Breast epithelium (tissue), 4 donors: Measurements from ENCODE around the gene ATP2A1. TPM values are rescaled to one million over a fixed set of nuclear protein-coding genes. Genes with fewer than 3 reads are reported as not detected.
A peak's percentile ranks its signal among the peaks of the same experiment; 100 is the strongest.
"Not testable (repeated sequence)": the region's sequence is repeated elsewhere in the genome, so short reads cannot be mapped to it uniquely, and the experiment has no call there.

Experiments
- DNase-seq, 2 donors: peaks; one replicate each; pipeline ENCODE4 v3.0.0-alpha.2; 2019; ENCODE audit warnings: low spot score in 2 of 2
- H3K27ac ChIP-seq, 2 donors: fragments of 200-600 bp; sonication (generic) in 1 of 2; one replicate each; pipeline ENCODE4 v1.5.1; 2016 to 2019; ENCODE audit warnings: mild to moderate bottlenecking in 1 of 2
- H3K27me3 ChIP-seq, 2 donors: fragments of 200-600 bp; sonication (generic) in 1 of 2; one replicate each; pipeline versions ENCODE4 v1.5.1 to v1.6.0; 2017 to 2019; ENCODE audit warnings: control low read depth in 1 of 2, mild to moderate bottlenecking in 1 of 2
- H3K36me3 ChIP-seq: fragments of 200-600 bp; one replicate; pipeline ENCODE4 v1.5.1; 2019
- H3K4me1 ChIP-seq, 2 donors: fragments of 200-600 bp; sonication (generic); one replicate each; pipeline ENCODE4 v1.5.1; 2016 to 2019; ENCODE audit warnings: control low read depth in 1 of 2
- H3K4me3 ChIP-seq, 3 donors: fragments of 200-600 bp; sonication (generic); 1 replicate in 2 of 3; 2 replicates in 1 of 3; pipeline ENCODE4 v1.5.1; 2016 to 2019; ENCODE audit warnings: mild to moderate bottlenecking in 3 of 3, moderate library complexity in 2 of 3
- H3K9me3 ChIP-seq, 2 donors: fragments of 200-600 bp; sonication (generic) in 1 of 2; one replicate each; pipeline ENCODE4 v1.5.1; 2016 to 2019; ENCODE audit warnings: control low read depth in 1 of 2
- CTCF ChIP-seq, 3 donors: fragments of 450-650 bp; IDR thresholded peaks; one replicate each; pipeline ENCODE4 v1.5.1; 2016 to 2017; ENCODE audit warnings: antibody characterized with exemption in 3 of 3, mild to moderate bottlenecking in 3 of 3, moderate library complexity in 3 of 3
- POLR2A ChIP-seq: fragments of 450-650 bp; IDR thresholded peaks from one replicate; pipeline ENCODE4 v1.6.1; 2016; ENCODE audit warnings: antibody characterized with exemption, mild to moderate bottlenecking, moderate library complexity
- POLR2AphosphoS5 ChIP-seq, 3 donors: sonication (generic); formaldehyde crosslinking; IDR thresholded peaks; one replicate each; pipeline ENCODE4 v1.6.1; 2017; ENCODE audit warnings: antibody characterized with exemption in 3 of 3
- intact Hi-C: fragments of 100-400 bp; cut with DNase I; formaldehyde crosslinking; loops from one replicate; pipeline ENCODE4 v1.15.1; 2023; ENCODE audit warnings: low total_unique reads
- total RNA-seq, 3 donors: library from RNA; depleted of rRNA; stranded (reverse); fragments of >200 nt; gene quantifications; one replicate each; pipeline ENCODE4 v1.1.0, GENCODE V29; 2016

Gene ATP2A1
- total RNA-seq, 3 donors from 2014 or later = 0.15 to 0.48 (median 0.33) TPM

GRCh38 chr16:28938721-28939120, 60.4 kb downstream of the ATP2A1 start:
- Histone ChIP-seq H3K27me3 (no peaks in the 10 kb centered on the region), H3K9me3 (no peaks in the 10 kb centered on the region), H3K27ac (no peak overlapping the region), H3K4me1 (no peaks in the 10 kb centered on the region), H3K4me3 (no peak overlapping the region), H3K36me3 (no peaks in the 10 kb centered on the region)
- no peak for DNase-seq
- no peak for TF ChIP-seq POLR2AphosphoS5 (IDR thresholded peaks at IDR 0.05)
- intact Hi-C loops = no loop called here

- DNase-seq, H3K27me3 ChIP-seq, H3K27ac ChIP-seq, H3K36me3 ChIP-seq, H3K4me3 ChIP-seq, intact Hi-C loops, H3K9me3 ChIP-seq, H3K4me1 ChIP-seq: not testable (repeated sequence)
Observed at GRCh38 chr16:28939825-28940224, 61.5 kb downstream of the ATP2A1 start.

GRCh38 chr16:28943281-28943680, 65.0 kb downstream of the ATP2A1 start:
- H3K9me3 ChIP-seq = no peaks in the 10 kb centered on the region
- no peaks in the 10 kb centered on the region for H3K4me1 ChIP-seq
- H3K27ac ChIP-seq = no peak overlapping the region
- no peak overlapping the region for H3K4me3 ChIP-seq
- H3K27me3 ChIP-seq = no peaks in the 10 kb centered on the region
- intact Hi-C loops = no loop called here
- TF ChIP-seq CTCF (IDR thresholded peaks at IDR 0.05) (no peak), POLR2A (no peak), POLR2AphosphoS5 (IDR thresholded peaks at IDR 0.05) (no peak)
- DNase-seq = no peak
- H3K36me3 ChIP-seq = no peaks in the 10 kb centered on the region

- no peak overlapping the region for H3K4me3 ChIP-seq
- TF ChIP-seq POLR2A (no peak), CTCF (IDR thresholded peaks at IDR 0.05) (no peak), POLR2AphosphoS5 (IDR thresholded peaks at IDR 0.05) (no peak)
- no peaks in the 10 kb centered on the region for H3K27me3 ChIP-seq
- no peak for DNase-seq
- H3K27ac ChIP-seq = no peak overlapping the region
- intact Hi-C loops = no loop called here
- no peaks in the 10 kb centered on the region for H3K36me3 ChIP-seq
- H3K4me1 ChIP-seq = peaks cover 0 to 3% of the 10 kb centered on the region in 2 donors
- no peaks in the 10 kb centered on the region for H3K9me3 ChIP-seq
Observed at GRCh38 chr16:28946681-28947080, 68.4 kb downstream of the ATP2A1 start.

- TF ChIP-seq CTCF (IDR thresholded peaks at IDR 0.05) (no peak), POLR2AphosphoS5 (IDR thresholded peaks at IDR 0.05) (peak; percentile 50 to 85 (median 74)), POLR2A (peak; percentile 19)
- H3K9me3 ChIP-seq = no peaks in the 10 kb centered on the region
- intact Hi-C loops = no loop called here
- no peaks in the 10 kb centered on the region for H3K36me3 ChIP-seq
- peak within 1 kb of the TSS; percentile 89 to 96 (median 90) for H3K4me3 ChIP-seq
- no peaks in the 10 kb centered on the region for H3K27me3 ChIP-seq
- H3K27ac ChIP-seq = peak within 1 kb of the TSS; percentile 78 to 91
- H3K4me1 ChIP-seq = peaks cover 0 to 9% of the 10 kb centered on the region in 2 donors
- peak; percentile 100 for DNase-seq
Observed at GRCh38 chr16:28950648-28951409, 72.5 kb downstream of the ATP2A1 start, which contains the start of gene NFATC2IP. TSS of gene NFATC2IP (plus strand) at chr16:28950937. CDS start at chr16:28951012, 75 bp downstream.

GRCh38 chr16:28951410-28951943, 73.2 kb downstream of the ATP2A1 start:
- H3K36me3 ChIP-seq = no peaks in the 10 kb centered on the region
- TF ChIP-seq CTCF (IDR thresholded peaks at IDR 0.05) = no peak
- no peak for TF ChIP-seq POLR2AphosphoS5 (IDR thresholded peaks at IDR 0.05)
- TF ChIP-seq POLR2A = no peak
- no peak for DNase-seq
- peaks cover 0 to 9% of the 10 kb centered on the region in 2 donors for H3K4me1 ChIP-seq
- H3K9me3 ChIP-seq = no peaks in the 10 kb centered on the region
- peak overlapping the region; percentile 89 to 96 (median 90) for H3K4me3 ChIP-seq
- no peaks in the 10 kb centered on the region for H3K27me3 ChIP-seq
- peak overlapping the region; percentile 74 to 90 for H3K27ac ChIP-seq
- intact Hi-C loops = no loop called here
